Measurements from ENCODE around the gene PITPNM3. TPM values are rescaled to one million over a fixed set of nuclear protein-coding genes. Genes with fewer than 3 reads are reported as not detected.

PITPNM3 gene
- total and polyA plus RNA-seq, 2 of the 8 experiments (the other 6 are each of a cell fraction or from before 2014, with no cell fraction given), result 1.7 to 3.1 TPM

GRCh38 chr17:6530324-6530920 lies 25.9 kb downstream of the PITPNM3 start:
- H2AFZ ChIP-seq (ENCODE audit: low read length), result no peak overlapping the region
- ChIA-PET POLR2A (ENCODE audit: partially characterized antibody) (interaction anchor here (1.4 to 1.5 kb wide), 3 partner anchors 9 to 18 kb away, joined by 3 read pairs; no protein-coding TSS in a partner anchor), CTCF (ENCODE audit: partially characterized antibody) (interaction anchor here (0.8 to 6.2 kb wide), 5 partner anchors 19 to 68 kb away, joined by 3 to 36 read pairs (median 5); no protein-coding TSS in a partner anchor)
- no peak overlapping the region for H3K9ac ChIP-seq (replicated peaks in 1 of 4; ENCODE audit: extremely low read depth in 1 of 4, low read depth in 3 of 4, low read length in 3 of 4)
- 82% methylated on average over 5 of the region's 5 CpGs; no CpG with 5 or more reads in 1 of the 2 experiments for WGBS, 2 experiments (ENCODE audit: extremely low coverage in 1 of 2, insufficient coverage in 1 of 2, insufficient read length in 1 of 2, insufficient replicate concordance in 2 of 2, low coverage in 1 of 2, low lambda C conversion rate in 2 of 2, missing lambda C conversion rate in 1 of 2)
- H3K4me2 ChIP-seq (ENCODE audit: insufficient read depth in 1 of 2, low read depth in 2 of 2, low read length in 2 of 2), result peak overlapping the region; percentile 40 to 57; a peak in 2 of 4 replicates
- no peaks in the 10 kb centered on the region for H3K36me3 ChIP-seq (ENCODE audit: control insufficient read depth in 2 of 4, insufficient read depth in 4 of 4, low read length in 3 of 4)
- no peak overlapping the region for H2BK12ac ChIP-seq (ENCODE audit: low read depth, low read length)
- H4K8ac ChIP-seq (ENCODE audit: extremely low read depth, insufficient read depth, low read length), result no peak overlapping the region
- no peak overlapping the region for H4K5ac ChIP-seq (ENCODE audit: insufficient read length, low read depth, low read length)
- peak overlapping the region; percentile 66 for H3K18ac ChIP-seq (ENCODE audit: extremely low read depth, low read length)
- H2BK5ac ChIP-seq (ENCODE audit: low read depth, low read length), result 0 out of 2 replicates have a peak overlapping the region, but pooled peaks have one; percentile 9
- no peak overlapping the region for H3K23ac ChIP-seq (ENCODE audit: insufficient read length)
- no peak overlapping the region for H2BK20ac ChIP-seq (ENCODE audit: low read length)
- no peak overlapping the region for H3K4ac ChIP-seq (replicated peaks; ENCODE audit: insufficient read length, low read depth, low read length)
- FAIRE-seq (no peak), DNase-seq (ENCODE audit: low read depth in 1 of 2, low spot score in 2 of 2) (no peak)
- H3K9me3 ChIP-seq (ENCODE audit: insufficient read depth in 2 of 2, low read depth in 1 of 2, low read length in 1 of 2), result no peaks in the 10 kb centered on the region
- H4K20me1 ChIP-seq (replicated peaks in 1 of 2; ENCODE audit: control insufficient read depth in 1 of 2, insufficient read depth in 2 of 2, low read length in 2 of 2), result no peaks in the 10 kb centered on the region
- no peak overlapping the region for H2BK15ac ChIP-seq (ENCODE audit: low read length)
- H3K4me1 ChIP-seq (replicated peaks in 1 of 4; ENCODE audit: control insufficient read depth in 3 of 4, insufficient read depth in 4 of 4, low read length in 3 of 4), result peaks cover 0 to 10% (median 3%) of the 10 kb centered on the region in 4 experiments; a peak in 6 of 7 replicates
- H3K27me3 ChIP-seq (replicated peaks in 1 of 4; ENCODE audit: control insufficient read depth in 3 of 4, extremely low read depth in 1 of 4, insufficient read depth in 3 of 4, low read length in 3 of 4), result no peaks in the 10 kb centered on the region
- peak overlapping the region; percentile 39; the same call in 1 of the 2 replicates for H2AK5ac ChIP-seq (ENCODE audit: low read depth, low read length)
- no peak overlapping the region for H3K14ac ChIP-seq (ENCODE audit: insufficient read length)
- no peaks in the 10 kb centered on the region for H3K79me2 ChIP-seq (ENCODE audit: control insufficient read depth in 1 of 2, insufficient read depth in 2 of 2, low read length in 2 of 2)
- no peak overlapping the region for H4K91ac ChIP-seq (replicated peaks; ENCODE audit: insufficient read length, low read length)
- H3K27ac ChIP-seq (ENCODE audit: low read depth, low read length), result no peak overlapping the region
- H3K56ac ChIP-seq (replicated peaks; ENCODE audit: insufficient read length, low read depth, low read length), result no peak overlapping the region
- TF ChIP-seq POU5F1 (IDR thresholded peaks at IDR 0.05; ENCODE audit: low read depth, low read length), result peak; percentile 77; the same call in 1 of the 2 replicates
- TF ChIP-seq CBX5 (IDR thresholded peaks at IDR 0.05; ENCODE audit: low read depth, low read length), result no peak
- TF ChIP-seq ASH2L (IDR thresholded peaks at IDR 0.05; ENCODE audit: low read length), result peak; percentile 76
- no peak for TF ChIP-seq CBX8 (IDR thresholded peaks at IDR 0.05; ENCODE audit: borderline replicate concordance, low read depth, low read length)
- TF ChIP-seq PHF8 (conservative IDR thresholded peaks at IDR 0.05; ENCODE audit: low read depth, low read length), result no peak
- no peak for TF ChIP-seq POLR2A (IDR thresholded peaks at IDR 0.05; ENCODE audit: control extremely low read depth in 1 of 2, low read depth in 2 of 2, low read length in 2 of 2)
- TF ChIP-seq EGR1 (IDR thresholded peaks at IDR 0.05; ENCODE audit: borderline replicate concordance, low read depth, low read length), result no peak
- no peak for TF ChIP-seq TAF7 (optimal IDR thresholded peaks at IDR 0.05; ENCODE audit: borderline replicate concordance, low read depth, low read length)
- TF ChIP-seq RFX5 (IDR thresholded peaks at IDR 0.05; ENCODE audit: borderline replicate concordance, low read depth, low read length), result no peak
- H3K4me3 ChIP-seq (ENCODE audit: extremely low read depth in 1 of 4, insufficient read depth in 2 of 4, low read depth in 3 of 4, low read length in 4 of 4), result peak overlapping the region in 2 of 4 experiments; percentile 11 to 20; a peak in 2 of 8 replicates
- no peaks in the 10 kb centered on the region for H3K79me1 ChIP-seq (ENCODE audit: low read depth, low read length)
- no peak overlapping the region for H2BK120ac ChIP-seq (replicated peaks; ENCODE audit: low read depth, low read length)
- no peaks in the 10 kb centered on the region for H3K23me2 ChIP-seq (ENCODE audit: low read depth, low read length)
